Cardiac fibroblast (primary cell): ENCODE measurements around the gene SH2B2.

Source experiments
- DNase-seq, 2 donors: peaks; one replicate each; pipeline versions ENCODE4 v3.0.0 to v3.0.0-alpha.2; 2010; ENCODE audit warnings: low read depth in 2 of 2
- H3K4me3 ChIP-seq, 2 donors: replicated peaks in 1 of 2; 1 replicate in 1 of 2; 2 replicates in 1 of 2; pipeline ENCODE4 v1.5.1; 2011; ENCODE audit warnings: low read depth in 2 of 2, low read length in 2 of 2, mild to moderate bottlenecking in 2 of 2, moderate library complexity in 1 of 2
- CTCF ChIP-seq: IDR thresholded peaks from one replicate; pipeline ENCODE4 v1.5.1; 2011; ENCODE audit warnings: low read depth, mild to moderate bottlenecking, low read length, inconsistent platforms

The SH2B2 gene

GRCh38 chr7:102306916-102307677 lies 20.4 kb downstream of the SH2B2 start:
- H3K4me3 ChIP-seq: no peak overlapping the region
- DNase-seq: peak; percentile 44 to 63
- TF ChIP-seq CTCF: no peak

GRCh38 chr7:102310414-102310815 lies 23.7 kb downstream of the SH2B2 start:
- no peak overlapping the region for H3K4me3 ChIP-seq
- TF ChIP-seq CTCF: no peak
- DNase-seq: no peak

- no peak overlapping the region for H3K4me3 ChIP-seq
- TF ChIP-seq CTCF: no peak
- DNase-seq: no peak
Measured at GRCh38 chr7:102312317-102312716, 25.6 kb downstream of the SH2B2 start.

GRCh38 chr7:102313997-102314780 lies 27.5 kb downstream of the SH2B2 start:
- no peak overlapping the region for H3K4me3 ChIP-seq
- DNase-seq: no peak
- no peak for TF ChIP-seq CTCF

- TF ChIP-seq CTCF: no peak
- H3K4me3 ChIP-seq: no peak overlapping the region
- no peak for DNase-seq
Measured at GRCh38 chr7:102317231-102318059, 30.8 kb downstream of the SH2B2 start.

- no peak overlapping the region for H3K4me3 ChIP-seq
- DNase-seq: peak; percentile 32 to 49
- TF ChIP-seq CTCF: peak; percentile 12
Measured at GRCh38 chr7:102318482-102318971, 31.9 kb downstream of the SH2B2 start.
